Amniotic stem cell (primary cell): ENCODE results near the gene DPY19L3.

Experiments used
- DNase-seq: peaks from one replicate; lab custom pipeline; 2025; lab: John Stamatoyannopoulos, UW

DPY19L3 gene

DNA sequence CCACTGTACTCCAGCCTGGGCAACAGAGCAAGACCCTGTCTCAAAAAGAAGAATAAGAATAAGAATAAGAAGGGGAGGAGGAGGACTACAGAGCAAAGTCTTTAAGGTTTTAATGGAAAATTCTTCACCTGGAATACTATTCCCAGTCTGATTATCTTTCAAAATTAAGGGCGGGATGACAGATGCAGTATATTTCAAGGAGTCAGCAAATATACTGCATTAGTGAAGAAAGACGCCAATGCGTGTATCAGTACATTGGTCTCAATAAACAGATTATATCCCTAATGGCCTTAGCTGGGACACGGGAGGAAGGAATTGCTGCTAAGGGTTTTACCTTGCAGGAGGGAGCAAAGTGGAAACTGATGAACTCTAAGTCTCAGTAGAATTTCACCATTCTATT is 121.3 kb downstream of the DPY19L3 start:
- DNase-seq = no peak

GRCh38 chr19:32530773-32531172 is 125.2 kb downstream of the DPY19L3 start:
- no peak for DNase-seq

DNA sequence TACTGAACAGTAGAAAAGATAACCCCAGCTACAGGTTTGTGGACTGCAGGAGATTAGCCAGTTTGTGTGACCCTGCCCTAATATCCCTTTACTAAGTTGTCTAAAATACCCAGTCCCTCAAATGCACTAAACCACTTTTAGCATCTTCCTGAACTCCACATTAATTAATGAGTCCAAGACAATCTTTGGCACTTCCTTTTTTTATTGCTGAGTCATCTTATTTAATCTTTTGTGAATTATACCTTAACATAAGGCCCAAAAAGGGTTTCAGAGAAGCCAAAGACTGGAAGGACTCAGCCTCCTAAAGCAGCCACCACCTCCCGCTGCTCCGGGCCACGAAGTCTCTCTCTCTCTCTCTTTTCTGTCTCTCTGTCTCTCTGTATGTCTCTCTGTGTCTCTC is 126.7 kb downstream of the DPY19L3 start:
- DNase-seq = no peak
